ENCODE data around the gene JADE1. TPM values are rescaled to one million over a fixed set of nuclear protein-coding genes. Genes with fewer than 3 reads are reported as not detected.
A peak's percentile ranks its signal among the peaks of the same experiment; 100 is the strongest.

JADE1 gene
- total RNA-seq, 1 donor from 2014 or later = 6.6 TPM

DNA sequence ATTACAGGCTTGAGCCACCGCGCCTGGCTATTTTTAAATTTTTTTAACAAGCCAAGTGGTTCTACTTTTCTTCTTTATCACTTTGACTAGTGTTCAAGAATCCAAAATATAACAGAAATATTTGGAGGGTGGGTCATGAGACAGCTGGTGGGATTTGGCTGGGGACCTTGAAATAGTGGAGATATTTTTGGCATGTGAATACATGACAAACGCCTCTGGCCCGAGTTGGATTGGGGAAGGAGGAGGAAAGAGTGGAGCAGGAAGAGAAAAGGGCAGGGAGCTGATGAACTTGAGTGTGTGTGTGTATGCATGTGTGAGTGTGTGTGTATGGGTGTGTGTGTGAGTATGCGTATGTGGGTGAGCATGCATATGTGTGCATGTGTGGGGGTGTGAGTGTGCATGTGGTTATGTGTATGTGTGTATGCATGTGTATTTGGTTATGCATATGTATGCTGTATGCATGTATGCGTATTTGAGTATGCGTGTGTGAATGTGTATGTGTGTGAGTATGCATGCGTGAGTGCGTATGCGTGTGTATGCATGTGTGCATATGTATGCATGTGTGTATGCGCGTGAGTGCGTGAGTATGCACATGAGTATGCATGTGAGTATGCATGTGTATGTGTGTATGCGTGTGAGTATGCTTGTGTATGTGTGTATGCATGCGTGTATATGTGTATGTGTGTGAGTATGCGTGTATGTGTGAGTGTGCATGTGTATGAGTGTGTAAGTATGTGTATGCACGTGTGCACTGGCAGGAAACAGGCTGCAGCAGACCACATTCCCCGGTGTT is 49.6 kb downstream of the JADE1 start:
- H3K4me3 ChIP-seq (ENCODE audit: low read depth, low read length) = no peak overlapping the region
- DNase-seq (ENCODE audit: low read depth) = no peak
- peak; percentile 90 for FAIRE-seq
- peaks cover 11% of the 10 kb centered on the region for H3K36me3 ChIP-seq (ENCODE audit: control insufficient read depth, insufficient read depth, low read length)
- TF ChIP-seq, protein P1, sequence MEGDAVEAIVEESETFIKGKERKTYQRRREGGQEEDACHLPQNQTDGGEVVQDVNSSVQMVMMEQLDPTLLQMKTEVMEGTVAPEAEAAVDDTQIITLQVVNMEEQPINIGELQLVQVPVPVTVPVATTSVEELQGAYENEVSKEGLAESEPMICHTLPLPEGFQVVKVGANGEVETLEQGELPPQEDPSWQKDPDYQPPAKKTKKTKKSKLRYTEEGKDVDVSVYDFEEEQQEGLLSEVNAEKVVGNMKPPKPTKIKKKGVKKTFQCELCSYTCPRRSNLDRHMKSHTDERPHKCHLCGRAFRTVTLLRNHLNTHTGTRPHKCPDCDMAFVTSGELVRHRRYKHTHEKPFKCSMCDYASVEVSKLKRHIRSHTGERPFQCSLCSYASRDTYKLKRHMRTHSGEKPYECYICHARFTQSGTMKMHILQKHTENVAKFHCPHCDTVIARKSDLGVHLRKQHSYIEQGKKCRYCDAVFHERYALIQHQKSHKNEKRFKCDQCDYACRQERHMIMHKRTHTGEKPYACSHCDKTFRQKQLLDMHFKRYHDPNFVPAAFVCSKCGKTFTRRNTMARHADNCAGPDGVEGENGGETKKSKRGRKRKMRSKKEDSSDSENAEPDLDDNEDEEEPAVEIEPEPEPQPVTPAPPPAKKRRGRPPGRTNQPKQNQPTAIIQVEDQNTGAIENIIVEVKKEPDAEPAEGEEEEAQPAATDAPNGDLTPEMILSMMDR (IDR thresholded peaks at IDR 0.05; ENCODE audit: insufficient read depth, low read length, severe bottlenecking) = no peak
- H3K27me3 ChIP-seq (ENCODE audit: control insufficient read depth, insufficient read depth, low read length) = no peaks in the 10 kb centered on the region

DNA sequence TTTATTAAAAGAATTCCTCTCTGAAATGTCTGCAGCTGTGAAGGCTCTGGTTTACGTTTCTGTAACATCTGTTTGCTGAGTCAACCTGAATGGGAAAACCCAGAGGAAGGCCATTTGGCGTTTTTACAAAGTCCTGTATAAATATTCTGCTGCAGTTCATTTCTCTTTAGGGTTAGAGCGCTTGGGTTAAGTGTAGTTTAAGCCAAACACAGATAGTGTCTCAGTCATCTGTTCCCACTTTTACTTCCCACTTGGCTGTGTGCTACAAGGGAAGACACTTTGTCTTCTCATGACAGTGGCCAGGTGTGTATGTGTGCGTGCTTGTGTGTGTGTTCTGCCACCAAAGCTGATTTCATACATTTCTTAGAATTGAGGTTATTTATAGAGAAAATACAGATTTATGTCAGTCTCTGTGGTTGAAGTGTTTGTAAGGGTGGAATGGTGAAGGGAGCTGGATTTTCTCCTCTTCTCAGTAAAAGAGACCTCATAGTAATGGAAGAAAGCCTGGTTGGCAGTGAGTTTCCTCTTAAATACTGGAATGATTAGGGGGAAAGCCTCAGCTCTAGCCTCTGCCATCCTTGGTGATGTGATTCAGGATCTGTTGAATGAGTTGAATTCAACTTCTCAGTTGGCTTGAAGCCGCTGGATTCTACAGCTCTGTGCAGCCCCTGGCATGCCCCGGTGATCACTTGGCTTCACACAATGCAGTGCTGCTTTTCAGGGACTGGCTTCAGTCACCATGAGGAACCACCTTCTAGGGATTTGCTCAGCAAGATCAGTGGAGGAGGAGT is 50.6 kb downstream of the JADE1 start:
- no peaks in the 10 kb centered on the region for H3K27me3 ChIP-seq (ENCODE audit: control insufficient read depth, insufficient read depth, low read length)
- H3K36me3 ChIP-seq (ENCODE audit: control insufficient read depth, insufficient read depth, low read length) = peaks cover 8% of the 10 kb centered on the region
- H3K4me3 ChIP-seq (ENCODE audit: low read depth, low read length) = no peak overlapping the region
- DNase-seq (ENCODE audit: low read depth) (no peak), FAIRE-seq (no peak)
- TF ChIP-seq, protein P1 (IDR thresholded peaks at IDR 0.05; ENCODE audit: insufficient read depth, low read length, severe bottlenecking) = no peak

DNA sequence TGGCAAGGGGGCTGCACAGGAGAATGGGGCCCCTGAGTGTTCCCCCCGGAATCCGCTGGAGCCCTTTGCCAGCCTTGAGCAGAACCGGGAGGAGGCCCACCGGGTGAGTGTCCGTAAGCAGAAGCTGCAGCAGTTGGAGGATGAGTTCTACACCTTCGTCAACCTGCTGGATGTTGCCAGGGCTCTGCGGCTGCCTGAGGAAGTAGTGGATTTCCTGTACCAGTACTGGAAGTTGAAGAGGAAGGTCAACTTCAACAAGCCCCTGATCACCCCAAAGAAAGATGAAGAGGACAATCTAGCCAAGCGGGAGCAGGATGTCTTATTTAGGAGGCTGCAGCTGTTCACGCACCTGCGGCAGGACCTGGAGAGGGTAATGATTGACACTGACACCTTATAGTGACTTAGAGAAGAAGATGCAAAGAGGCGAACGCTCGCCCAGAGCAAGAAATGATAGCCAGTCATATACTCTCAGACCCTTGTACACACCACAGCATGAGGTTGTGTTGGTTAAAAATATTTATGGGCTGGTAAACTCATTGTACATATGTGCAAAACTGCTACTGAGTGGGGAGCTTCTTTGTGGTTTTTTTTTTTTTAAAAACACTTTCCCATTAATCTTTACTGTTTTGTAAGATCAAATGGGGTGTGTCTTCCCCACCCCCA is 52.5 kb downstream of the JADE1 start:
- H3K36me3 ChIP-seq (ENCODE audit: control insufficient read depth, insufficient read depth, low read length) = peaks cover 2% of the 10 kb centered on the region
- H3K27me3 ChIP-seq (ENCODE audit: control insufficient read depth, insufficient read depth, low read length) = no peaks in the 10 kb centered on the region
- no peak for DNase-seq (ENCODE audit: low read depth)
- no peak overlapping the region for H3K4me3 ChIP-seq (ENCODE audit: low read depth, low read length)
- TF ChIP-seq, protein P1 (IDR thresholded peaks at IDR 0.05; ENCODE audit: insufficient read depth, low read length, severe bottlenecking) = no peak
- FAIRE-seq = no peak

DNA sequence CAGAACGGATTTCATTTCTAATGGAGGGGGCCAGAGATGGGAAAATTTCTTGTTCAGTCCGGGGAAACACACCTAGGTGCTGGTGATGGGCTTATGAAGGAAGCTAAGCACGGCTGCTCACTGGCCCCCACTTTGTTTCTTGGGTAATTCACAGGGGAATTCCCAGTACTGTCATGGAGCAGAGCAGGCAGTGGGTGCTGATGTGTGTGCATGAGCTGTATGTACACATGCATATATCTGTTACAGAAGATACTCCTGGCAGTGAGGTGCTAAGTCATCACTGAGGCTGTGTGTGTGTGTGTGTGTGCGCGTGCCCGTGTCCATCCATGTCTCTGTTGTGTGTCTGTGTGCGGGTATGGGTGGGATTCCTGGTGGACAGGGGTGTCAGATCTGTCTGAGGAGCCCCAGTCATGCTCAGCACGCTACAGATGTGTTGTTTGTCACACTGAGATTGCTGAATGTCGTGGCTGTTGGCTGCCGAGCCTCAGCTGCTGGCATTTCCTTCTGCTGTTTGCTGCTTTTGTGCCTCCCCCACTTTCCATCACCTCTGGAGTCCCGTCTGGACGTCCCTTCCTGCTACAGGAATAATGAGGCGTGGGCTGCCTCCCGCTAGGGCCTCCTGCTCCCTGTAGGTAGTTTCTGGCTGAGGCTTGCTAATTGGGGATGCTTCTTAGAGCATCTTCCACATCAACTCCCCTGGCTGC is 53.3 kb downstream of the JADE1 start:
- H3K36me3 ChIP-seq (ENCODE audit: control insufficient read depth, insufficient read depth, low read length) = no peaks in the 10 kb centered on the region
- no peak for FAIRE-seq

More for the DNA sequence above, 53.3 kb downstream of the JADE1 start:
- TF ChIP-seq, protein P1 (IDR thresholded peaks at IDR 0.05; ENCODE audit: insufficient read depth, low read length, severe bottlenecking) = no peak
- peak; percentile 11 for DNase-seq (ENCODE audit: low read depth)
- H3K4me3 ChIP-seq (ENCODE audit: low read depth, low read length) = no peak overlapping the region
- no peaks in the 10 kb centered on the region for H3K27me3 ChIP-seq (ENCODE audit: control insufficient read depth, insufficient read depth, low read length)

Data from bronchial epithelial cell (primary cell).